H1 (cell line): ENCODE results near the gene MTCH1. TPM values are rescaled to one million over a fixed set of nuclear protein-coding genes. Genes with fewer than 3 reads are reported as not detected.

Experiments
- CTCF ChIA-PET: fragments of 300-600 bp; sonication (Branson Sonifier 250); formaldehyde crosslinking; loops from one replicate; lab custom pipeline; 2021; ENCODE audit not compliant: partially characterized antibody; lab: Charles Lee
- POLR2A ChIA-PET: fragments of 300-600 bp; sonication (Branson Sonifier 250); formaldehyde crosslinking; loops from one replicate; lab custom pipeline; 2021; ENCODE audit warnings: inconsistent platforms; ENCODE audit not compliant: partially characterized antibody; lab: Charles Lee
- DNase-seq, 2 experiments: peaks; one replicate each; pipeline versions ENCODE4 v3.0.0 to v3.0.0-alpha.2; 2010 to 2022; ENCODE audit warnings: low spot score in 2 of 2, low read depth in 1 of 2, mixed read lengths in 1 of 2
- FAIRE-seq: peaks from 2 replicates; lab custom pipeline; 2011; peaks lifted over from hg19 to GRCh38; lab: Jason Lieb, UNC
- H2AFZ ChIP-seq: 2 replicates; pipeline ENCODE4 v1.8.1; 2012; ENCODE audit warnings: low read length, inconsistent platforms
- H2AK5ac ChIP-seq: 2 replicates; pipeline ENCODE4 v1.6.1; 2013; ENCODE audit warnings: low read depth, low read length
- H2BK120ac ChIP-seq: replicated peaks from 2 replicates; pipeline ENCODE3; 2013; ENCODE audit warnings: low read depth, low read length, inconsistent platforms
- H2BK12ac ChIP-seq: 2 replicates; pipeline ENCODE4 v1.6.1; 2013; ENCODE audit warnings: low read depth, low read length
- H2BK15ac ChIP-seq: 2 replicates; pipeline ENCODE4 v1.6.1; 2013; ENCODE audit warnings: low read length
- H2BK20ac ChIP-seq: 2 replicates; pipeline ENCODE4 v1.6.1; 2013; ENCODE audit warnings: low read length
- H2BK5ac ChIP-seq: 2 replicates; pipeline ENCODE4 v1.6.1; 2013; ENCODE audit warnings: low read depth, low read length
- H3K14ac ChIP-seq: 2 replicates; pipeline ENCODE4 v1.6.1; 2013; ENCODE audit warnings: inconsistent platforms; ENCODE audit not compliant: insufficient read length
- H3K18ac ChIP-seq: 2 replicates; pipeline ENCODE4 v1.6.1; 2013; ENCODE audit warnings: low read length; ENCODE audit errors: extremely low read depth
- H3K23ac ChIP-seq: 2 replicates; pipeline ENCODE4 v1.6.1; 2013; ENCODE audit warnings: inconsistent platforms; ENCODE audit not compliant: insufficient read length
- H3K23me2 ChIP-seq: 2 replicates; pipeline ENCODE4 v1.6.1; 2013; ENCODE audit warnings: low read depth, low read length
- H3K27ac ChIP-seq: 2 replicates; pipeline ENCODE4 v1.6.1; 2011; ENCODE audit warnings: low read depth, low read length, inconsistent platforms
- H3K27me3 ChIP-seq, 4 experiments: replicated peaks in 1 of 4; 1 replicate in 1 of 4; 2 replicates in 3 of 4; pipeline versions ENCODE4 v1.6.1 to v1.8.1; 2011 to 2013; ENCODE audit warnings: low read length in 3 of 4, mild to moderate bottlenecking in 3 of 4, inconsistent platforms in 2 of 4, mixed read lengths in 2 of 4, moderate library complexity in 1 of 4; ENCODE audit not compliant: control insufficient read depth in 3 of 4, insufficient read depth in 3 of 4; ENCODE audit errors: extremely low read depth in 1 of 4
- H3K36me3 ChIP-seq, 4 experiments: 2 replicates each; pipeline versions ENCODE4 v1.6.1 to v1.8.1; 2011 to 2013; ENCODE audit warnings: mild to moderate bottlenecking in 4 of 4, low read length in 3 of 4, moderate library complexity in 2 of 4, control low read depth in 1 of 4, inconsistent platforms in 1 of 4; ENCODE audit not compliant: insufficient read depth in 4 of 4, control insufficient read depth in 2 of 4
- H3K4ac ChIP-seq: replicated peaks from 2 replicates; pipeline ENCODE3; 2013; ENCODE audit warnings: low read length, low read depth, mixed read lengths, inconsistent platforms; ENCODE audit not compliant: insufficient read length
- H3K4me1 ChIP-seq, 4 experiments: replicated peaks in 1 of 4; 1 replicate in 1 of 4; 2 replicates in 3 of 4; pipeline versions ENCODE4 v1.6.1 to v1.8.1; 2011 to 2013; ENCODE audit warnings: low read length in 3 of 4, inconsistent platforms in 2 of 4, mixed read lengths in 1 of 4; ENCODE audit not compliant: insufficient read depth in 4 of 4, control insufficient read depth in 3 of 4
- H3K4me2 ChIP-seq, 2 experiments: 2 replicates each; pipeline versions ENCODE4 v1.6.1 to v1.8.1; 2011 to 2013; ENCODE audit warnings: low read depth in 2 of 2, low read length in 2 of 2, control low read depth in 1 of 2, inconsistent platforms in 1 of 2, mild to moderate bottlenecking in 1 of 2; ENCODE audit not compliant: insufficient read depth in 1 of 2
- H3K4me3 ChIP-seq, 4 experiments: fragments of 200-600, 300-600 bp in 1 of 4; sonication (generic), shearing (Covaris generic), sonication (Bioruptor Twin) in 1 of 4; 2 replicates each; pipeline versions ENCODE4 v1.5.1 to v1.8.1; 2011 to 2016; ENCODE audit warnings: low read length in 4 of 4, low read depth in 3 of 4, control low read depth in 2 of 4, inconsistent platforms in 2 of 4, mild to moderate bottlenecking in 2 of 4, mixed read lengths in 1 of 4, moderate library complexity in 1 of 4; ENCODE audit not compliant: insufficient read depth in 2 of 4; ENCODE audit errors: extremely low read depth in 1 of 4
- H3K56ac ChIP-seq: replicated peaks from 2 replicates; pipeline ENCODE3; 2013; ENCODE audit warnings: low read depth, mild to moderate bottlenecking, mixed read lengths, low read length, inconsistent platforms; ENCODE audit not compliant: insufficient read length
- H3K79me1 ChIP-seq: 2 replicates; pipeline ENCODE4 v1.6.1; 2013; ENCODE audit warnings: low read depth, low read length, control low read depth
- H3K79me2 ChIP-seq, 2 experiments: 2 replicates each; pipeline versions ENCODE4 v1.6.1 to v1.8.1; 2012 to 2013; ENCODE audit warnings: low read length in 2 of 2, mild to moderate bottlenecking in 2 of 2, inconsistent platforms in 1 of 2; ENCODE audit not compliant: insufficient read depth in 2 of 2, control insufficient read depth in 1 of 2
- H3K9ac ChIP-seq, 4 experiments: replicated peaks in 1 of 4; 1 replicate in 1 of 4; 2 replicates in 3 of 4; pipeline versions ENCODE4 v1.6.1 to v1.8.1; 2011 to 2013; ENCODE audit warnings: low read depth in 3 of 4, low read length in 3 of 4, control low read depth in 2 of 4, mild to moderate bottlenecking in 2 of 4, moderate library complexity in 2 of 4, inconsistent platforms in 1 of 4; ENCODE audit errors: extremely low read depth in 1 of 4
- H3K9me3 ChIP-seq, 2 experiments: 2 replicates each; pipeline versions ENCODE4 v1.6.1 to v1.8.1; 2012 to 2013; ENCODE audit warnings: mild to moderate bottlenecking in 2 of 2, moderate library complexity in 2 of 2, control low read depth in 1 of 2, inconsistent platforms in 1 of 2, low read depth in 1 of 2, low read length in 1 of 2, mixed read lengths in 1 of 2; ENCODE audit not compliant: insufficient read depth in 2 of 2
- H4K20me1 ChIP-seq, 2 experiments: replicated peaks in 1 of 2; 2 replicates each; pipeline versions ENCODE3 to v1.8.1; 2011 to 2013; ENCODE audit warnings: inconsistent platforms in 2 of 2, low read length in 2 of 2, mild to moderate bottlenecking in 1 of 2; ENCODE audit not compliant: insufficient read depth in 2 of 2, control insufficient read depth in 1 of 2
- H4K5ac ChIP-seq: 2 replicates; pipeline ENCODE4 v1.6.1; 2013; ENCODE audit warnings: low read length, low read depth, mixed read lengths, inconsistent platforms; ENCODE audit not compliant: insufficient read length
- H4K8ac ChIP-seq: 2 replicates; pipeline ENCODE4 v1.8.0; 2013; ENCODE audit warnings: mild to moderate bottlenecking, moderate library complexity, low read length, inconsistent platforms; ENCODE audit not compliant: insufficient read depth; ENCODE audit errors: extremely low read depth
- H4K91ac ChIP-seq: replicated peaks from 2 replicates; pipeline ENCODE3; 2013; ENCODE audit warnings: low read length, mixed read lengths, inconsistent platforms; ENCODE audit not compliant: insufficient read length
- CEBPB ChIP-seq: IDR thresholded peaks from 2 replicates; pipeline ENCODE4 v1.6.1; 2012; ENCODE audit warnings: low read depth, low read length
- MAX ChIP-seq: IDR thresholded peaks from 2 replicates; pipeline ENCODE4 v1.6.1; 2012; ENCODE audit warnings: inconsistent platforms
- RFX5 ChIP-seq: IDR thresholded peaks from 2 replicates; pipeline ENCODE4 v1.6.1; 2011; ENCODE audit warnings: low read depth, low read length, improper control_type of control experiment, borderline replicate concordance
- SP1 ChIP-seq: IDR thresholded peaks from 2 replicates; pipeline ENCODE4 v1.6.1; 2011; ENCODE audit warnings: low read depth, low read length
- TBP ChIP-seq: IDR thresholded peaks from 2 replicates; pipeline ENCODE4 v1.6.1; 2011; ENCODE audit warnings: low read depth, low read length, improper control_type of control experiment
- WGBS, 2 experiments: shearing (Covaris generic) in 1 of 2; methylation state at CpG; one replicate each; pipeline versions ENCODE4 v1.1.6 to v1.1.7; 2013 to 2015; ENCODE audit warnings: low lambda C conversion rate in 2 of 2, mixed read lengths in 2 of 2, inconsistent platforms in 1 of 2, low coverage in 1 of 2, missing lambda C conversion rate in 1 of 2; ENCODE audit not compliant: insufficient replicate concordance in 2 of 2, insufficient coverage in 1 of 2, insufficient read length in 1 of 2; ENCODE audit errors: extremely low coverage in 1 of 2, missing lambda C conversion rate in 1 of 2; 5-methylcytosine and 5-hydroxymethylcytosine counted together
- polyA plus RNA-seq, 7 experiments: library from polyadenylated mRNA; depleted of rRNA in 3 of 7; stranded (reverse) in 5 of 7; unstranded in 2 of 7; fragments of >200 nt in 5 of 7; fragments of 200-250 nt in 2 of 7; gene quantifications; 1 replicate in 5 of 7; 2 replicates in 1 of 7; 4 replicates in 1 of 7; pipeline versions ENCODE4 v1.2.1 to v1.2.3, GENCODE V29; 2011 to 2013; ENCODE audit warnings: missing spikeins in 2 of 7, mixed read lengths in 2 of 7
- total RNA-seq: library from RNA; stranded (reverse); fragmentation: NEBNext Ultra II Directional; extraction: Animal tissue kit (Norgen Biotek cat#: 25700); gene quantifications from 2 replicates; pipeline ENCODE4 v1.2.1, GENCODE V29; 2021
- TF ChIP-seq, protein P1 (sequence below): IDR thresholded peaks from 2 replicates; pipeline ENCODE4 v1.6.1; 2011; ENCODE audit warnings: low read depth, mild to moderate bottlenecking, low read length; ENCODE audit not compliant: insufficient read depth

MTCH1 gene
- total and polyA plus RNA-seq, 2 of the 8 experiments (the other 6 are each of a cell fraction or from before 2014, with no cell fraction given), result 169 to 214 TPM

- no peak overlapping the region for H2AK5ac ChIP-seq
- no peak overlapping the region for H4K91ac ChIP-seq
- no peaks in the 10 kb centered on the region for H3K9me3 ChIP-seq
- H2BK12ac ChIP-seq, result no peak overlapping the region
- H2BK120ac ChIP-seq, result no peak overlapping the region
- 93% methylated on average over 4 of the region's 4 CpGs; no CpG with 5 or more reads in 1 of the 2 experiments for WGBS, 2 experiments
- no peak overlapping the region for H3K4ac ChIP-seq
- no peak overlapping the region for H2BK5ac ChIP-seq
- H3K27me3 ChIP-seq, result no peaks in the 10 kb centered on the region
- H3K23me2 ChIP-seq, result no peaks in the 10 kb centered on the region
- POLR2A ChIA-PET, result no interaction called here
- no peak overlapping the region for H2AFZ ChIP-seq
- FAIRE-seq, result no peak
- peaks cover 2% of the 10 kb centered on the region; the same call in 1 of the 2 replicates for H3K79me1 ChIP-seq
- H4K5ac ChIP-seq, result no peak overlapping the region
- no peak overlapping the region for H3K18ac ChIP-seq
- no peak for DNase-seq
- no peak overlapping the region for H3K4me3 ChIP-seq
- CTCF ChIA-PET, result no interaction called here
- H3K4me1 ChIP-seq, result no peaks in the 10 kb centered on the region
- H3K9ac ChIP-seq, result no peak overlapping the region
- no peak overlapping the region for H3K14ac ChIP-seq
- peaks cover 8 to 14% of the 10 kb centered on the region in 2 experiments for H4K20me1 ChIP-seq
- no peak overlapping the region for H3K4me2 ChIP-seq
- H3K27ac ChIP-seq, result no peak overlapping the region
- no peak overlapping the region for H4K8ac ChIP-seq
- no peak overlapping the region for H3K56ac ChIP-seq
- peaks cover 62 to 94% (median 88%) of the 10 kb centered on the region in 4 experiments for H3K36me3 ChIP-seq
- no peak overlapping the region for H2BK20ac ChIP-seq
- H2BK15ac ChIP-seq, result no peak overlapping the region
- H3K23ac ChIP-seq, result no peak overlapping the region
- H3K79me2 ChIP-seq, result peaks cover 0 to 9% of the 10 kb centered on the region in 2 experiments; a peak in 1 of 4 replicates
- no peak for TF ChIP-seq MAX
- TF ChIP-seq CEBPB, result no peak
- TF ChIP-seq TBP, result no peak
- no peak for TF ChIP-seq RFX5
- TF ChIP-seq, protein P1, sequence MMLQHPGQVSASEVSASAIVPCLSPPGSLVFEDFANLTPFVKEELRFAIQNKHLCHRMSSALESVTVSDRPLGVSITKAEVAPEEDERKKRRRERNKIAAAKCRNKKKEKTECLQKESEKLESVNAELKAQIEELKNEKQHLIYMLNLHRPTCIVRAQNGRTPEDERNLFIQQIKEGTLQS, result no peak
- no peak for TF ChIP-seq SP1
These were observed 12.3 kb downstream of the MTCH1 start for GRCh38 chr6:36973647-36974046.
